Measurements from ENCODE around the gene NDUFC1. TPM values are rescaled to one million over a fixed set of nuclear protein-coding genes. Genes with fewer than 3 reads are reported as not detected.

The NDUFC1 gene
- total and polyA plus RNA-seq, 12 donors: 55.1 to 235 (median 109) TPM

DNA sequence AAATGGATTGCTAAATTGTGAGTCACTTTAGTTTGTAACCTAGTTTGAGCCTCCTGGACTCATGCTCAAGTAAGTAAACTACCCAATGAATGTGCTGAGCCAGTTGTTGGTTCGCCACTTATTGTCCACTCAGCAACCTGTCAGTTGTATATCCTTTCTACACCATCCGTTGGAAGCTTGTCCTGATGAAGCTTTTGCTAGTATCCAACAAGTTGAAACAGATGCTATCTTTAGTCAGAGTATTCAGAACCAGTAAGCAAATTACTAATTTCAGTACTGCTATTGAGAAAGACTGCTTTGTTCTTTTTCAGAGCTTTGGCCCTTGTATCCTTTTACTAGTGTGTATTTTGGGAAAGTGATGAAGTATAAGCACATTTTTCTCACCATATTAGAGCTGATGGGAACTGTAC lies 5.3 kb downstream of the NDUFC1 start:
- WGBS, 4 donors: 81 to 94% (median 87%) methylated on average over 2 of the region's 2 CpGs
- intact Hi-C loops (cut with DNase I): loop anchor here (5.0 to 10.0 kb wide), 4 partner anchors 65 to 202 kb away; no protein-coding TSS in a partner anchor
- Histone ChIP-seq H3K27ac (no peak overlapping the region), H3K4me1 (replicated peaks in 1 of 2) (peaks cover 12 to 36% of the 10 kb centered on the region in 2 donors), H3K9me3 (replicated peaks in 1 of 3) (no peaks in the 10 kb centered on the region), H3K36me3 (replicated peaks in 1 of 2) (peaks cover 0 to 17% of the 10 kb centered on the region in 2 donors), H3K27me3 (no peaks in the 10 kb centered on the region), H3K4me3 (no peak overlapping the region)
- DNase-seq: no peak
- TF ChIP-seq POLR2A (IDR thresholded peaks at IDR 0.05): no peak
- TF ChIP-seq, protein P1, sequence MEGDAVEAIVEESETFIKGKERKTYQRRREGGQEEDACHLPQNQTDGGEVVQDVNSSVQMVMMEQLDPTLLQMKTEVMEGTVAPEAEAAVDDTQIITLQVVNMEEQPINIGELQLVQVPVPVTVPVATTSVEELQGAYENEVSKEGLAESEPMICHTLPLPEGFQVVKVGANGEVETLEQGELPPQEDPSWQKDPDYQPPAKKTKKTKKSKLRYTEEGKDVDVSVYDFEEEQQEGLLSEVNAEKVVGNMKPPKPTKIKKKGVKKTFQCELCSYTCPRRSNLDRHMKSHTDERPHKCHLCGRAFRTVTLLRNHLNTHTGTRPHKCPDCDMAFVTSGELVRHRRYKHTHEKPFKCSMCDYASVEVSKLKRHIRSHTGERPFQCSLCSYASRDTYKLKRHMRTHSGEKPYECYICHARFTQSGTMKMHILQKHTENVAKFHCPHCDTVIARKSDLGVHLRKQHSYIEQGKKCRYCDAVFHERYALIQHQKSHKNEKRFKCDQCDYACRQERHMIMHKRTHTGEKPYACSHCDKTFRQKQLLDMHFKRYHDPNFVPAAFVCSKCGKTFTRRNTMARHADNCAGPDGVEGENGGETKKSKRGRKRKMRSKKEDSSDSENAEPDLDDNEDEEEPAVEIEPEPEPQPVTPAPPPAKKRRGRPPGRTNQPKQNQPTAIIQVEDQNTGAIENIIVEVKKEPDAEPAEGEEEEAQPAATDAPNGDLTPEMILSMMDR (IDR thresholded peaks at IDR 0.05): no peak

DNA sequence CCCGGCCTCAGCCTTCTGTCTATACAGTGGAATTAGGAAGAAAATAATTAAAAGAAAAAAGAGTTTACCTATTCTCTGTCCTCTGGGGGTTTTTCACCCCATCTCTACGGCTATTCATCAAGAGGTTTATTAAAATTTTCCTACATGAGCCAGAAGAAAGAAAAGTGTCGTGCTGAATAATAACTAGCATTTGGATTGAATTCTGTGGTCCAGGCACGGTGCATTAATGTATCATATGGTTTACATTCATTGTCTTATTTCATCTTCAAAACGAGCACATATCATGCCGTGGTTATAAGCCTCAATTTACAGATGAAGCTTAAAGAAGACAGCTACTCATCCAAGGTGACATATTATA lies 6.4 kb downstream of the NDUFC1 start:
- Histone ChIP-seq H3K4me1 (replicated peaks in 1 of 2) (peaks cover 12 to 36% of the 10 kb centered on the region in 2 donors), H3K9me3 (replicated peaks in 1 of 3) (no peaks in the 10 kb centered on the region), H3K27ac (peak overlapping the region in 2 of 5 donors; percentile 51 to 86), H3K36me3 (replicated peaks in 1 of 2) (peaks cover 0 to 26% of the 10 kb centered on the region in 2 donors), H3K4me3 (peak overlapping the region in 2 of 4 donors; percentile 79 to 88), H3K27me3 (no peaks in the 10 kb centered on the region)
- no peak for DNase-seq
- intact Hi-C loops (cut with DNase I): loop anchor here (5.0 to 10.0 kb wide), 4 partner anchors 64 to 201 kb away; no protein-coding TSS in a partner anchor
- 12 to 15% (median 14%) methylated on average over 6 of the region's 6 CpGs for WGBS, 4 donors
- TF ChIP-seq, protein P1 (IDR thresholded peaks at IDR 0.05): no peak
- TF ChIP-seq POLR2A (IDR thresholded peaks at IDR 0.05): no peak

DNA sequence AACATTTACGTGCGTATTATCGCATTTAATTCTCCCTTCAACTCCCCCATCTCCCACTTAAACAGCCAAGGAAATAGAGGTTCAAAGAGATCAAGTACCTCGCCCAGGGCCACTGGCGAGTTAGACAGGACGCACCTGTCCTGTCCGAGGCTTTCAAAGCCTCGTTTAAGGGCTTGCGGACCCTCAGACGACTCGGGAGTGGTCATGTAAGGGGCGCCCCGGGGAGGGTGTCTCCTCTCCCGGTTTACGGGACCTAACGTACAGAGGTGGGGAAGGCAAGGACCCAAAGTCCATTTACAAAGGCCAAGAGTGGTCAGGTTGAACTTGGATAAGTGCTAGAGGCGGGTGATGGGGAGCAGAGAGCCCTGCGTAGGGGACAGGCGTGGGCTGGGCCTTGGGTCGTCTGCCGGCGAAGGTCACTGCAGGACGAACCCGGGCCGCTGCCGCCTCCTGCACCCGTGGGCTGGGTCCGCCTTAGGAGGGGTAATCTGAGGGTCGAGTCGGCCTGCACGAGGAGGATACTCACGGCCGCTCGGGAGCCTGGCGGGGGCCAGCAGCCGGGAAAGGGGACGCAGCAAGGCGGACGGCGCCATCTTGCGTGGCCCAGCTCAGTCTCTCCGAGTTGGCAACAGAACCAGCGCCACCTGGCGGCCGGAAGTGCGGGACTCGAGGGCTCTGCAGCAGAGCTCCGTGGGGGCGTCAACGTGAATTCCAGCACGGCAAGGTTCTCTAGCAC lies 6.9 kb downstream of the NDUFC1 start:
- 0 to 1% (median 1%) methylated on average over 27 to 51 of the region's 51 CpGs for WGBS, 4 donors
- Histone ChIP-seq H3K36me3 (replicated peaks in 1 of 2) (peaks cover 0 to 31% of the 10 kb centered on the region in 2 donors), H3K9me3 (replicated peaks in 1 of 3) (no peaks in the 10 kb centered on the region), H3K4me1 (replicated peaks in 1 of 2) (peaks cover 11 to 33% of the 10 kb centered on the region in 2 donors), H3K27ac (peak overlapping the region; percentile 67 to 94 (median 86)), H3K4me3 (peak overlapping the region; percentile 43 to 88 (median 78)), H3K27me3 (no peaks in the 10 kb centered on the region)
- intact Hi-C loops (cut with DNase I): loop anchor here (5.0 to 10.0 kb wide), 4 partner anchors 63 to 201 kb away; no protein-coding TSS in a partner anchor
- peak; percentile 8 to 60 for TF ChIP-seq POLR2A (IDR thresholded peaks at IDR 0.05)
- TF ChIP-seq, protein P1 (IDR thresholded peaks at IDR 0.05): peak; percentile 90 to 98 (median 95)
- peak; percentile 95 to 99 (median 98) for DNase-seq

DNA sequence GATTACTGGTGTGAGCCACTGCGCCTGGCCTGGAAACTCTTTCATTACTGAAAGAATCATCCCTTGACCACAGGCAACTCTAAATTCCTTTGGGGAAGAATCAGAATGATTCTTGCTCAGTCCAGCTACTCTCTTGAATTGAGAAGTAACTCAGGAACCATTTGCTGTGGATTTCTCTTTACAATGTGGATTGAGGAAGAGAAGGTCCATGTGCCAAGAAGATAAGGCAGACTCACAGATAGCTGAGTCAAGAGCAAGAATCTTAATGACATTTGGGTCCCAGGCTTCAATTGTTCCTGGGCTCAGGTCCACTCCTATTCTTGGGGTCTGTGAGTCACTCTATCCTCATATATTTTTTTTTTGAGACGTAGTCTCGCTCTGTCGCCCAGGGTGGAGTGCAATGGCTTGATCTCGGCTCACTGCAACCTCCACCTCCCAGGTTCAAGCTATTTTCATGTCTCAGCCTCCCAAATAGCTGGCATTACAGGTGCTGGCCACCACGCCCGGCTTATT lies 16.0 kb downstream of the NDUFC1 start:
- DNase-seq: no peak
- no peaks in the 10 kb centered on the region for H3K9me3 ChIP-seq (replicated peaks in 1 of 3)
- TF ChIP-seq, protein P1 (IDR thresholded peaks at IDR 0.05): no peak
- no peak for TF ChIP-seq POLR2A (IDR thresholded peaks at IDR 0.05)
- H3K27me3 ChIP-seq: no peaks in the 10 kb centered on the region
- 95% methylated on average over 7 of the region's 7 CpGs for WGBS, 4 donors
- no peak overlapping the region for H3K4me3 ChIP-seq
- peaks cover 0 to 31% of the 10 kb centered on the region in 2 donors for H3K36me3 ChIP-seq (replicated peaks in 1 of 2)
- no peak overlapping the region for H3K27ac ChIP-seq
- intact Hi-C loops (cut with DNase I): loop anchor here in 1 of 2 donors (10.0 kb wide), 1 partner anchor 101 kb away; no protein-coding TSS in a partner anchor
- H3K4me1 ChIP-seq (replicated peaks in 1 of 2): peaks cover 0 to 8% of the 10 kb centered on the region in 2 donors
